Skeletal muscle cell (primary cell): ENCODE measurements around the gene ICE2.

ENCODE experiments used
- DNase-seq: peaks from one replicate; pipeline ENCODE4 v3.0.0-alpha.2; 2010; ENCODE audit warnings: low read depth
- H3K4me3 ChIP-seq: 2 replicates; pipeline ENCODE4 v1.5.1; 2011; ENCODE audit warnings: low read depth, mild to moderate bottlenecking, control low read depth, low read length, moderate library complexity

ICE2 gene

DNA sequence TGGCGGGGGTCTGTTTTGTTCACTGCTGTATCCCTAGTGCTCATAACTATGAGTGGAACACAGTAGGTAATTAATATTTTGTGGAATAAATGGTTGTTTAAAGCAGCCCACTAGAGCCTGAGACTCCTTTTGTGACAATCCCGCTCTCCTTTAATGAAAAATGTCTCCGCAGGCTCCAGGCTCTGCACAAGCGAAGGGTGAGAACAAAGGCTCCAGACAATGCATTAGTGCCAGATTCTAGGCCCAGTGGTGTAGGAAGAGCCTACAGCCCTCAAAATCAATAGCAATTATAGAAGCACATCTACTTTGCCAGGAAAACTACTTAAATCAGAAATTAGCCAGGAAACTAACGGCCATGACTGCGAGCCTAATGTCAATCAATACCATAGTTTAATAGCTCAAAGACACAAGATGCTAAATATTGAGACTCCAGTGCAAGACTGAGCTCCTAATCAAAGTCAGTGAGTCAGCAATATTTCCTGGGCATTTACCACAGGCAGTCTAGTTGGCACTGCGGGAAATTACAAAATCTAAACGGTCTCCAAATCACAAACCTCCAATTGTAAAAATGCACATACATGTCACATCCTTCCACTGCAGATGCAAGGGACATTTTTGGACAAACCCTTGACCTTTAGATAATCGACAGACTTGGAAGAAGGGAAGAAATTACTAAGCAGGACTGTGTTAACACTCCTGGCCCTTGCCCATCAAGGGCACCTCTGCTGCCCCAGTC, 83.5 kb downstream of the ICE2 start:
- no peak for DNase-seq
- peak overlapping the region; percentile 78 for H3K4me3 ChIP-seq

DNA sequence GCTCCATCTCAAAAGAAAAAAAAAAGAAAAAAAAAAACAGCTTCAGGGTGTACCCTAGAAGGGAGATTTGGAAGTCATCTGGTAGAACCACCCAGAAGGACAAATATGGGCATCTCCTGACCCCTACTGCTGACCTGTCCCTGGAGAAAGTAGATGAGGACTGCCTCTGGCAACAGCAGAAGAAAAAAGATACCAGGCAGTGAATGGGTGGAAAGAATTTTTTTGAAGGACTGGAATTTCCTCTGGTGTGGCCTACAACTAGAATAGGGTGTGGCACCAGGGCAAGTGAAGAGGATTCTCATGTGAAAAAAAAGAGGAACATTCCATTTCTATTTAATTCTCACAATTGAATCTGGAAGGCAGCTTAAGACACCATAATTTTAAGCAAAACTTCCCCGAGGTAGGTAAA, 84.2 kb downstream of the ICE2 start:
- peak overlapping the region; percentile 78 for H3K4me3 ChIP-seq
- no peak for DNase-seq

DNA sequence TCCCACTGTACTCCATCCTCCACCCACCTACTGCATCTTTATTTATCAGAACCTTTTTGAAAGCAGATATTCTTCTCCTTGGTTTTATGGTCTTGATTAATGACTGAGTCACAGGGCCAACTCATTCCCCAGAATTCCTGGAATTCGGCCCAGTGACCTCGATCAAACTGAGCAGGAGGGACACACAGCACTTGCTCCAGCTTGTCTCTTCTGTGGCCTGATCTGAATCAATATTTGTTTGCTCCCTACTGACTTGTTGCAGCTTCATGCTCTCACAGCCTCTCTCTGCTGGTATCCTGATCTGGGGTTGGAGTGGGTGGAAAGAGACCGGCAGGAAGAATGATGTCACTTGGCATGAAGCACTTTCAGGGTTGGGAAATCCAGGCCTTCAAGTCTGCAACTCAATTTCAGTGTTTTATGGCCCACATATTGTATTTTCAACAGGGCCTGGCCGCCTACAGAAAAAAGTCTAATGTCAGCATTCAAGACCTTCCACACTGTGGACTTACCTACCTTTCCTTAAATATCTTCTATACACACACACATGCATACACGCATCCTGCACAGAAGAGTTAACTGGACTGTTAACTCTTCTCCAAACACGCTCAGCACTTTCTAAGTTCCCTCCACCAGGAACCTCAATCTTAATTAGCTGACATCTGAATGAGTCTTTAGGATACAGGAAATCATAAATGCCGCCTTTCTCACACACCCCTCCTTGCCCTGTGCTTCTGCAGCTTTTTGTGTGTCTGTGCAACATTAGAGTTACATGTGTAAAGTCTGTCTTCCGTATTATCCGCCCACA, 85.8 kb downstream of the ICE2 start:
- peak overlapping the region; percentile 78 for H3K4me3 ChIP-seq
- peak; percentile 99 for DNase-seq

DNA sequence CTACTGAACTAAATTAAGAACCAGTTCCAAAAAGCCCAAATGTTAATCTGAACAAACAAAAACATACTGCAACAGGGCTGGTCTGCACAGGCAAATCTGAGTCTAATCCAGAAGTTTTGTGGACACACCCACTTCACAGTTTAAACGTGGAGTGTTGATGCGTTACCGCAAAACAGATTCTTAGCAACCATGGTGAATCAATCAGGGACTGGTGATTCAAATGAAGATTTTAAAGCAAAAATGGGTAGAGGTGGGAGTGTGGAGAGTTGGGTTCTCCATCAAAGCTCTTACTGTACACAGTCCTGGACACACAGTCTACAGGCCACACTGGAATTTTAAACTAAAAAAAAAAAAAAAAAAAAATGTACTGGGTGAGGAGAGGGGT, 86.3 kb downstream of the ICE2 start:
- peak overlapping the region; percentile 33 for H3K4me3 ChIP-seq
- DNase-seq = no peak

DNA sequence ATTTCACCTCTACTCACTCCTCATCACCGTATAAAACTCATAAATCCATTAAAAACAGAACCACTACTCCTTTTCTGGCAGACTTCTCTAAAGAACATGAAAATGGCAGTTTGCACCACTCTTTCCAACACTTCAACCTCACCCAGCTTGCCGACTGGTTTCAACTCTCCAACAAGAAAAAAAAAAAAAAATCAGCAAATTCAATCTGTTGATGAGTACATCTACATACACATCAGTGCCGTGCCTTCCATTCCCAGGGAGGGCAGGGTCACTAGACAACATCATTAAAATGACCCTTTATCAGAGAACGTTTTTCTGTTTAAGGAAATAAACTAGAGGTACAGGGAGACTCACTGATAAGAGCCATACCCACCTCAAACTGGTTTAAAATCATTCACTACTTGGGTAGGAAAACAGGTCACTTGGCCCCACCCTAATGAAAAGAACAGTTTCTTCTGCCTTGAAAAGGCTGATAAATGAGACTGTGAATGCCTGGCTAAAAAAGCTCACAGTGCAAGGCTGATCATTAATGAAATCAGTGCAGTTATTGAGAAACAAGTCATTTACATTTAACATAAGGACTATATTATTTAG, 87.1 kb downstream of the ICE2 start:
- DNase-seq = no peak
- H3K4me3 ChIP-seq = peak overlapping the region; percentile 33

DNA sequence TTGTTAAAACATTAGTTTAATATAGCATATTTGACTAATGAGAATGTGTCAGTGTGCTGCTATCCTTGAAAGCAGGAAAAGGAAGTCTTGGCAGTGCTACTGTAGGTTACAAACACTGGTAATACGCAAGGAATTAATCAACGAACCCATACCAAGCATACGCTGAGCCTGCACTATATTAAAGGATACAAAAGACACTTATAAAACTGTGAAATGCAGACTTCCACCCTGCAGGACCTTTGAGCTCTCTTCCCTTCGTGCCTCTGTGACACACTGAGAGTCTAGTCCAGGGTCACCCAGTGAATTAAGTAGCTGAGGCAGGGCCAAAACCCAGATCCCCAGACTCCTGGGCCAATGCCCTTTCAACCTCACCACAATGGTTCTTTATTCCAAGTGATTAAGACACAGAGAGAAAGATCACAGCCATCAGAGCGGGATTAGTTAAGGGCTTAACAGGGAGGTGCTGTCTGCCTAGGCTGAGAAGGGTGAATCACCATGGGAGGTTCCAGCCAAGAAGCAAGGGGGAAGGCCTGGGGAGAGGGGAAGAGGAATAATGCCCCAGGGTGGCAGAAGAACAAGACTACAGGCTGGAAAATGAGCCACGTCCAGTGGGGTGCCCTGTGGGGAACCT, 88.0 kb downstream of the ICE2 start:
- peak overlapping the region; percentile 33 for H3K4me3 ChIP-seq
- peak; percentile 66 for DNase-seq

DNA sequence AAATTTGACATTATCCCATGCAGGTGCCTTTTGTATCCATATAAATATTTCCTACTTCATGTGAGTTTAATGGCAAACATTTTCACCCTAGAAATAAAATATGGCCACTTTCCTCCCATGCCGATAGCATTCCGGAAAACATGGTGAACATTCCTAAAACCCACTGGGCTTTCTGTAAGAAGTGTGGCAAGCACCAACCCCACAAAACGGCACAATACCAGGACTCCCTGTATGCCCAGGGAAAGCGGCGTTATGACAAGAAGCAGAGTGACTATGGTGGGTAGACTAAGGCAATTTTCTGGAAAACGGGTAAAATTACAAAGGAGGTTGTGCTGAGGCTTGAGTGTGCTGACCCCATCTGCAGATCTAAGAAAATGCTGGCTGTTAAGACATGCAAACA, 88.7 kb downstream of the ICE2 start:
- DNase-seq = no peak
- peak overlapping the region; percentile 28 for H3K4me3 ChIP-seq

DNA sequence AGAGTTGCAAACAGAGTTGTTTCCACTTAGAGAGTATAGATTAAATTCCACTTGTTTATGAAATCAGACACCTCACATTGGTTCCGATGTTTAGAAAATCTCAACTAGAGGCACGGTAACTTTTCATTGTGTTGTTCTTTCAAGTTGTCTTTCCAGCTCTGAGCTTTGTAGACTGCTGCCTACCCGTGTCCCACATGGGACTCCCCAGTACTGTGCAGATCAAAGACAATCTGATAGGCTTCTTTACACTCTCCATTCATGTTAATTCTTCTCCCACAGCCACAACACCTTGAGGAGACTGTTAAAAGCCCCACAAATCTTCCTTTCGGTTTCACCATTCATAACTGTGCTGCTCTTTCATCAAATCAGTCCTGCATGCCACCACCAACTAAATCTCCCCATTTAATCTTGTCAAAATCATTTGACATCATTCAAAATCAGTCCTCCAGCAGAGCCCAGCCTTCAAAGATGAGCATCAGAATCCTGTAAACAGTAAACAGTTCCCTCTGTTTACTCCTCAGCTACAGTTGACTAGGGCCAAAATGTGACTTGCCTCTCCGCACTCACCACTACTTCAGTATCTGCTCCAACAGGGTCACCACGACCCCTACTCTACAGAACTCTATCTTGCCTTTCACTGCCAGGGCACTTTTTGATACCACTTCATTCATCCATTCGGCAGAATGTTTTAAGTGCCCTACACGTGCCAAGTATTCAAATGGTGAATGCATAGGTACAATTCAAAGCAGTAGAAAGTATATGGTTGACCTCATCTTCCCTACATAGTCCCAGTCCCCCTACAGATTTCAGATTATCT, 89.5 kb downstream of the ICE2 start:
- H3K4me3 ChIP-seq = peak overlapping the region; percentile 18
- DNase-seq = no peak

DNA sequence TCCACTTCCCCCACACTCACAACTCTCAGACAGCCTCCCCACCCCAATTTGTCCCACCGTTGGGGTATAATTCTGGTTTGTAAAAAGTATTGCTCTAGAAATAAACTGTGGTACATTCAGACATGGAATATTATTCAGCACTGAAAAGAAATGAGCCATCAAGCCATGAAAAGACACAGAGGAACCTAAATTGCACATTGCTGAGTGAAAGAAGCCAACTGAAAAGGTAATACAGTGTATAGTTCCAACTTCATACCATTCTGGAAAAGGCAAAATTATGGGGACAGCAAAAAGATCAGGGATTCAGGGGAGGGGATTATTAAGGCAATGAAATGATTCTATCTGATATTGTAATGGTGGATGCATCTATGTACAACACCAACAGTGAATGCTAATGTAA, 91.6 kb downstream of the ICE2 start:
- no peak for DNase-seq
- no peak overlapping the region for H3K4me3 ChIP-seq

DNA sequence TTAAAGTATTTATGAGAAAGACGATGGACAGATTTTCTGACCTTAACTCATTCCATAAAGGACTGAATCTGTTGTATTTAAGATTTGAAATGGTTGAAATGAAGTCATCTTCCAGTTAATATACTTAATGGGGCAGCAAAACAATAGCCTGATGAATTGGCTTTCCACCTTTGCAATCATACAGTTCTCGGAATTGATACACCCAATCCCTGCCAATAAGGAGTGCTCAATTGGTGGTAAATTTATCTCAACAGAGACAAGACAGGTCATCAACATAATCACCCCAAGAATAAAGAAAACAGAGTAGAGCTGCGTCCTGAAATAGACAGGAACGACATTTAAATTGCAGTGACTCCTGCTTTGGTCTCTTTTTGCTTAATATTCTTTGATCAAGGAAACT, 92.3 kb downstream of the ICE2 start:
- no peak for DNase-seq
- no peak overlapping the region for H3K4me3 ChIP-seq

DNA sequence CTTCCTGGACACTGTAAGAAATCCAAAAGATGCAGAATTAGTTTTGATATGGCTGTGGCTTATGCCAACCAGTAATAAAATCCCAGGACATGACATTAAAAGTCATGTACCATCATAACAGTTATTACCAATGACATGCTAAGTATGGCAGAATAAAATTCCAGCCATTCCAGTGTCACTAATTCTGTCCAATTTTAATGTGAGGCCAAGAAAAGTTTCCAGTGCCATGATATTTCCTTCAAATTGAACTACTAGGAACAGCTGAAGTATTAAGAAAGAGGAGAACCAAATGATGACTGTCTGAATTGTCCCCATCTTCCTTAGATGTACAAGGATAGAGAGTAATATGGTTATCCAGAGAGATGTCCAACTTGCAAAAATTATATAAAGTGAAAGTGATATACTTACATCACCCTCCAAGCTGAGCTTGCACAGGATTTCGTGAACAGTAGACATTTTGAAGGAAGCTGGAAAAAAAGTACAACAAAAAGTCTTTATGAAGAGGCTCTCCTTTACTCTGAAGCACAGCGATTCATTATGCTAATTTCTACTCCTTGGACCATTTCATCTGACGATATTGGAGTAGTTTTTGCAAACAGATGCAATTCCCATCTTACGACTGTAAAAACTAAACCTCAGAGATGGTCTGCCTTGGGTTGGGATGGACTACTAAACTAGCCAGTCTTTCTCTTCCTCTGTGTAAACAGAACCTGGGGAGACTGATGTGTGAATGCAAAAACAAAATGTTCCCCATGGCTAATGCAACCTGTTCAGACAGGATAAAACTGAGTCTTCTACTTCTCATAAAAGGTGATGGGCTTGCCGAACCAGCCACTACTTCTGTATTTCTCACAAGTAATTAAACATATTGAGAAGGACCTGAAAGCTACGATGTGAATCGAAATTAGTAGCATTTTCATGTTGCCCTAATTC, 93.1 kb downstream of the ICE2 start:
- no peak for DNase-seq

DNA sequence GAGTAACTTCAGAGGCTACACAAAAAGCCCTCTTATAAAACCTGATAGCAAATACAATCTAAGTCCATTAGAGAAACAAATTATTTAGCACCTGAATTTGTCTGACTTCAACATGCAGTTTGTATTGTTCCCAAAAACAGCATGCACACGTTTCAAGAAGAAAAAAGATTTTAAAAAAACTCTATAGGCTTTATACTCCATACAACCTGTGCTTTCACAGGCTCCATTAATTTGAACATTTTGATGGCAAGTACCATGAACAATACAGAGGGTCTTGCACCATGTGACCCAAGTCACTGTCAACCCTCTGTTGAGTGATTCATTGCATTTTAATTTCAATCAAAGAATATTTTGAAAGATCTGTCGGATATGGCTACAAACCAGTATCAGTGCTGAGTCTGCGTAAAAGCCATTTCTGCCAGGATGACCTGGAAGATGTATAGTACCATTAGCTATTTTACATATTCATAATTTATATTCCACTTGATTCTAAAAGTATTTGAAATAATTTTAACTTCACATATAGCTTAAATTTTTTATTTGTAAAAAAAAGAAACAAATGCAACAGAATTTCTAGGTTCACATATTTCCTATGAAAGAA, 94.3 kb downstream of the ICE2 start:
- no peak for DNase-seq
- no peak overlapping the region for H3K4me3 ChIP-seq

More for the DNA sequence above, 93.1 kb downstream of the ICE2 start:
- no peak overlapping the region for H3K4me3 ChIP-seq

DNA sequence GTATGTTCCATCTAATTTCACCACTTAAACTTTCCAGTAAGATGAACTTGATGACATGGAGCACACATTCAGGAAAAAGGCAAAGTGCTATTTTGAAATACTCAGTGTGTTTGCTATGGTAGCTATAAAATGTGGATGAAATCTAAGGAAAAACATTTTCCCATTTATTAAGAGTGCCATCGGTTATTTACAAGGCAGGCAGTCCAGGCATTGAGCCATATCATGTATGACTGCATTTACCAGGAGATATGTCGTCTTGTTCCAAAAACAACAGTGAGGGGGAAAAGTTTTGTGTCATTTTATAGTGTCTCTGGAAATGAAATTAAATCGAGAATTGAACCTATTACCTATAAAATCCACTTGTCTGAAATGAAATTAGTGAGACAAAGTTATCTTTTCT, 94.9 kb downstream of the ICE2 start:
- no peak overlapping the region for H3K4me3 ChIP-seq
- no peak for DNase-seq

DNA sequence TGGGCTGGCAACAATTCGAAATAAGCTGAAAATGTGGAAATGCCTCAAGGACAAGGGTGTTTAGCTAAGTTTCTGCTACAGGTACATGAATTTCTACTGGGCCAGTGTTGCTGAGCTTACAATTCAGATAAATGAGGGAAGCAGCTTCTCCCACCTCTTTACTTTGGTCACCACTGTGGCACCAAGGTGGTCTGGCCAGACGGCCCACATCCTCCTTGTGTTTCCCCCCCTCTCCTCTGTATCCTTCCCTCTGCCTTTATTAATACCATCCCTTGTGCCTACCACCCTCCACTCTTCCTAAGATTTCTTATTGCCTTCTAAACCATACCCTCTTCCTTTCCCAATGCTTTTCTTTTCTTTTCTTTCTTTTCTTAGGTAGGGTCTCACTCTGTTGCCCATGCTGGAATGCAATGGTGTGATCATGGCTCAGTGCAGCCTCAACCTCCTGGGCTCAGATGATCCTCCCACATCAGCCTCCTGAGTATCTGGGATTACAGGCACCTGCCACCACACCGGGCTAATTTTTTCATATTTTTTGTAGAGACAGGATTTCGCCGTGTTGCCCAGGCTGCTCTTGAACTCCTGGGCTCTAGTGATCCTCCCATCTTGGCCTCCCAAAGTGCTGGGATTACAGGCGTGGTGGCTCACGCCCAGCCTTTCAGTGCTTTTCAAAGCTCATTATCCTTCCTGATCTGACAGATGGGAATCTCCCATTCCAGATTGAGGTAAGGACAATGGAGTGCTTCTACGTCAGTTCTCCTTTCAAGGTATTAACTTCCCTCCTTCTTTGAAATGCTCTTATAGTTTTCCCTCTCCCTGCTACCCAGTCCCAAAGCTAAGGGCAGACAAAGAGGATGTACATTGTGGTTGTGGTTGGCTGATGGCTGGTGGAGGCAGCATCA, 95.9 kb downstream of the ICE2 start:
- DNase-seq = no peak
- H3K4me3 ChIP-seq = no peak overlapping the region

DNA sequence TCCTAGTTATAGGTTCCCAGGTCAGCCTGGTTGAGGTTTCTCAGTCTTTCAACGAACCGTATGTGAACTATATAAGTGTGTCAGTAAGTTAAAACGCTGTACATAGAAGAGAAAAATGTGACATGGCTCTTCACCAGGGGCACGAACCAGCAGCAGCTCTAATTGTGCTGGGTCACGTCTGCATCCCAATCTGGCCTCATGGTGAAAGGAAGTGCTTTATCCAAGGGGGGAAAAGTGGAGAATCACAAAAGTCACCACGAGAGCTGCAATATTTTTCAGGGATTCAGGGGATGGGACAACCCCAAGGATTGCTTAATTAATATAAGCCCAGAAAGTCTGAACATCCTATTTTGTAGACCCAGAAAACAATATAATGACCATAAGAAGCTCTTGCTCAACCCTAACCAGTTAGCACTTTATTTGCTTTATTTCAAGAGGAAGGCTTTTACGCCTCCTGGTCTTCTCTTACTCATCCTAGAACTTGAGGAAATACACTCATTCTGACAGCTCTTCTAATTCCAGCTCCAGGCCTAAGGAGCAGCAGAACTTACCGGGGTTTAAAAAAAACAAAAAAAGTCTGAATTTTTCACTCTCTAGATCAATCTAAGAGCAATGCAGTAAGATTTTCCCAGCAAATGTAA, 97.7 kb downstream of the ICE2 start:
- no peak for DNase-seq
- no peak overlapping the region for H3K4me3 ChIP-seq

DNA sequence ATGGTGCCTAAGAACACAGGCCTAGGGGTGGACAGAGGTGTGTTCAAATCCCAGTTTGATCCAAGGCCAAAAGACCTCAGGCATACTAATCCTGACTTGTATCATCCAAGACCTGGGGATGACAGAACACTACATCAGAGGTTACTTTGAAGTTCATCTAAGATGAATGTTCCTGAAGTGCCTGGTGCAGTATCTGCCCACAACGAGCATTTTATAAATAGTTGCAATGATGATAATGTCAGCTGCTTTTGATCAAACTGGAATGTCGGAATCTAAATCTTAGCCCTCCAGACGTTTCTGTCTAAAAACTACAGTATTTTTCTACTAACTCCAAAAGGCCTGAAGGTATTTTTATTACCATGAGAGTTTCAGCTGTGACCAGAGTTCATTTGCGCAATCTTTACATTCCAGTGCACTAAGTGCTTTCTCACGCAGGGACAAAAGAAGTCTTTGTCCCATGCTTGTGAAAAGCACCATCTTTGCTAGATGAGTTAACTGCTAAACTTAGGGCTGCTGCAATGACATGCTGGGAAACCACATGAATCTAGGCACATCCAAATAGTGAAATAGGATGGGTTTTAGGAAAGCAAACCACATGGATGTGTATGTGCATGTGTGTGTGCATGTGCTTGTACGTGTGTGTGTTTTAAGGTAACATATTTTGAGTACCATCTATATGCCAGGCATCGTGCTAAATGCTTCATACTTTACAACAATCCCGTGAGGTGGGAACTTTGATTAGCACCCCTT, 99.2 kb downstream of the ICE2 start:
- peak; percentile 94 for DNase-seq
- H3K4me3 ChIP-seq = no peak overlapping the region
